ENCODE results near the gene CACNA1A. TPM values are rescaled to one million over a fixed set of nuclear protein-coding genes. Genes with fewer than 3 reads are reported as not detected.

The CACNA1A gene
- total and polyA plus RNA-seq, 2 of the 13 experiments (the other 11 are each of a cell fraction or from before 2014, with no cell fraction given): not detected

GRCh38 chr19:13429563-13429962 is 76.7 kb downstream of the CACNA1A start:
- ChIA-PET CTCF (ENCODE audit: low intra/inter-chr PET ratio, low total read pairs) (interaction anchor here (2.8 kb wide), 1 partner anchor 152 kb away, joined by 32 read pairs; no protein-coding TSS in a partner anchor), POLR2A (no interaction called here)

More at GRCh38 chr19:13429563-13429962, 76.7 kb downstream of the CACNA1A start:
- H3K27ac ChIP-seq (ENCODE audit: extremely low read length, insufficient read depth, low read length): no peak overlapping the region
- DNase-seq (ENCODE audit: low spot score) (no peak), ATAC-seq (no peak), FAIRE-seq (no peak)
- TF ChIP-seq NBN (conservative IDR thresholded peaks at IDR 0.05): no peak
- no peak for TF ChIP-seq ZBTB14 (CRISPR knock-in tag; IDR thresholded peaks at IDR 0.05)
- no peak for TF ChIP-seq HDAC1 (CRISPR knock-in tag; IDR thresholded peaks at IDR 0.05)
- TF ChIP-seq NFKB2 (CRISPR knock-in tag; IDR thresholded peaks at IDR 0.05; ENCODE audit: borderline replicate concordance): no peak
- no peak for TF ChIP-seq ZNF839 (CRISPR knock-in tag; IDR thresholded peaks at IDR 0.05; ENCODE audit: borderline replicate concordance)
- no peak for TF ChIP-seq ZNF343 (CRISPR knock-in tag; IDR thresholded peaks at IDR 0.05)
- TF ChIP-seq ZNF101 (CRISPR knock-in tag; IDR thresholded peaks at IDR 0.05; ENCODE audit: borderline replicate concordance, low read depth): no peak
- no peak for TF ChIP-seq ZBTB4 (CRISPR knock-in tag; IDR thresholded peaks at IDR 0.05; ENCODE audit: borderline replicate concordance)
- TF ChIP-seq ZNF431 (CRISPR knock-in tag; IDR thresholded peaks at IDR 0.05; ENCODE audit: borderline replicate concordance, low read depth): no peak
- TF ChIP-seq GMEB2 (CRISPR knock-in tag; IDR thresholded peaks at IDR 0.05; ENCODE audit: low read depth): no peak
- TF ChIP-seq NCOR1 (IDR thresholded peaks at IDR 0.05; ENCODE audit: borderline replicate concordance, low read length): no peak
- no peak for TF ChIP-seq ARID2 (CRISPR knock-in tag; IDR thresholded peaks at IDR 0.05; ENCODE audit: borderline replicate concordance)
- no peak for TF ChIP-seq KMT2B (CRISPR knock-in tag; IDR thresholded peaks at IDR 0.05)
- no peak for TF ChIP-seq SMC3 (IDR thresholded peaks at IDR 0.05; ENCODE audit: low read length)
- TF ChIP-seq KLF16 (CRISPR knock-in tag; IDR thresholded peaks at IDR 0.05): no peak
- no peak overlapping the region for H3K9ac ChIP-seq (ENCODE audit: insufficient read depth, low read depth, low read length)
- intact Hi-C loops (cut with micrococcal nuclease; ENCODE audit: unreplicated experiment) (no loop called here), in situ Hi-C loops (cut with HindIII; ENCODE audit: extremely low pct_ligation_motif_present, low pct_unique_long_range_greater_than_20kb) (no loop called here)
- BruUV-seq (replicated peaks): no TSS peak
- H3K79me2 ChIP-seq (ENCODE audit: insufficient read depth, low read length): no peaks in the 10 kb centered on the region
- peaks cover 4% of the 10 kb centered on the region; the same call in 1 of the 2 replicates for H4K20me1 ChIP-seq (ENCODE audit: insufficient read depth, low read length)
- H3K27me3 ChIP-seq (ENCODE audit: control insufficient read depth in 1 of 2, insufficient read depth in 2 of 2, low read length in 2 of 2): no peaks in the 10 kb centered on the region
- H3K4me1 ChIP-seq (ENCODE audit: insufficient read depth, low read length): no peaks in the 10 kb centered on the region
- 4% methylated on average over 5 of the region's 5 CpGs for WGBS (ENCODE audit: low lambda C conversion rate)
- no peak overlapping the region for H3K4me3 ChIP-seq (replicated peaks in 1 of 3; ENCODE audit: insufficient read depth in 1 of 3, low read depth in 2 of 3, low read length in 3 of 3)
- H3K36me3 ChIP-seq (replicated peaks in 1 of 2; ENCODE audit: control insufficient read depth in 1 of 2, insufficient read depth in 2 of 2, low read length in 2 of 2): no peaks in the 10 kb centered on the region
- H3K4me2 ChIP-seq (ENCODE audit: low read depth, low read length): no peak overlapping the region
- no peak overlapping the region for H2AFZ ChIP-seq (ENCODE audit: low read length)
- H3K9me3 ChIP-seq (ENCODE audit: low read length): no peaks in the 10 kb centered on the region

Measured in HepG2 (cell line).